Muscle of arm (tissue), 12 donors: ENCODE data around the gene SPECC1L. TPM values are rescaled to one million over a fixed set of nuclear protein-coding genes. Genes with fewer than 3 reads are reported as not detected.
A peak's percentile ranks its signal among the peaks of the same experiment; 100 is the strongest.

ENCODE experiments used
- DNase-seq: peaks from one replicate; pipeline ENCODE4 v3.0.0-alpha.2; 2013
- polyA plus RNA-seq, 12 donors: library from polyadenylated mRNA; unstranded; fragments of 120-200 nt; gene quantifications; one replicate each; pipeline ENCODE4 v1.2.1, GENCODE V29; 2013; ENCODE audit not compliant: insufficient read length in 12 of 12

Gene SPECC1L
- polyA plus RNA-seq, 12 donors = 26.3 to 52.4 (median 29.6) TPM; not detected in 1

DNA sequence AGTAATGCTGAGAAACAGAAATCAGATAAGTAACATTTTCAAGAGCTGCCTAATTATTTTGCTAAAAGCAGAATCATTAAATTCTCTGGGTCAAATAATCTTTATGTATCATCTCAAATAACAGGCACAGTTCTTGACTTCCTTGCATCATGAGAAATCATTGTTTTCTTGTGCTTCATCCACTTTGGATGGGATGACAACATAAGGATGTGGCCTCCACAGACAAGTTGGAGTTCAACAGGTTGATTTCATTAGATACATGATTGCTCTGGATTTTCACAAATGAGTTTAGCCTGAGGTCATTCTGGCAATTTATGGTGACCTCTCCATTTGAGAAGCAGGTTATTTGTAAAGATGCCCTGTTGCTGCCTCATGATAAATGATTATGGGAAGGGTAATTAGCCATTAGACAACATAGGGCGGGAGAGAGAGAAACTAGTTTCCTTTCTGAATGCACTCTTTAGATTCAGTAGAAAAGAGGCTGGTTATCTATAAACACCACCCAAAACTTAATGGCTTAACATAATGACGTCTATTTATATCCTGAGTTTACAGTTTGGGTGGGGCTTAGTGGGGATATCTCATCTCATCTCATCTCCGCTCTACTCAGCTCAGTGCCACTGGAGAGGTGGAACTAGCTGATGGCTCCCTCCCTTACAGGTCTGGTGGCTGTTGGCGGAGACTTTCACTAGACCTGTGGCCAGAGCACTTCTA lies 121.7 kb downstream of the SPECC1L start:
- no peak for DNase-seq

- DNase-seq = no peak
Measured at GRCh38 chr22:24393012-24393559, 122.5 kb downstream of the SPECC1L start.

GRCh38 chr22:24393848-24394247 lies 123.2 kb downstream of the SPECC1L start:
- DNase-seq = no peak

GRCh38 chr22:24394254-24394653 lies 123.6 kb downstream of the SPECC1L start:
- no peak for DNase-seq

DNA sequence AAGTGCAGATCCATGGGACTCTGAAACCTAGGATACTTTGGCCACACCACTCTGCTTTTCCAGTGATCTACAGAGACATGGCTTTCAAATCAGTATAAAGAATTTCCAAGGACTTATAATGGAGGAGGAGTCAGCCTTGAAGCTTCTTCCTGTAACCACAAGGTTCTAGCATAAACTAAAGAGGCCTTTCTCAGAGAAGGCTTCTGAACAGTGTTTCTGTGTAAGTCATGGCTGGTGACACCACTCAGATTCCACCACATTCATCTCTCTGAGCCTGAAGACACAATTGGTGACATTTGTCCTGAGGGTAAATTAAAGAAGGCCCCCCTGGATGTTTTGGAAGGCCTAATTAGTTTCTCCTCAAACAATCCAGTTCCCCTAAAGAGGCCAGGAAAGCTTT lies 127.8 kb downstream of the SPECC1L start:
- DNase-seq = no peak

DNA sequence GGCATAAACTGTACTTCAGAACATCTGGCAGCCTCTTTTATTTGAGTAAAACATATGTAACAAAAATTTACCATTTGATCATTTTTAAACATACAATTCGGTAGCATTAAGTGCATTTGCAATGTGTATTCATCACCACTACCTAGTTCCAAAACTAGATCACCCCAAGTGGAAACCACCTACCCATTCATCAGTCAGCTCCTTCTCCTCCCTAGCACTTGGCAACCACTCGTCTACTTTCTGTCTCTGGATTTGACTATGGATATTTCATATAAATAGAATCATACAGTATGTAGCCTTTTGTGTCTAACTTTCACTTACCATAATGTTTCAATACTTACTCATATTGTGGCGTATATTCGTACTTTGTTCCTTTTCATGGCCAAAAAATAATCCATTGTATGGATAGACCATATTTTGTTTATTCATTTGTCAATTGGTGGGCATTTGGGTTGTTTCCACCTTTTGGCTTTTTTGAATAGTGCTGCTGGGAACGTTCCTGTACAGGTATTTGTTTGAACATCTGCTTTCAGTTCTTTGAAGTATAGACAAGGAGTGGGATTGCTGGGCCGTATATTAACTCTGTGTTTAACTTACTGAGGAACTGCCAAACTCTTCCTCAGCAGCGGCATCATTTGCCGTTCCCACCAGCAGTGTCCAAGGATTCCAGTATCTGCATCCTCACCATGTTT lies 129.5 kb downstream of the SPECC1L start:
- DNase-seq = no peak

GRCh38 chr22:24400726-24401596 lies 130.3 kb downstream of the SPECC1L start:
- DNase-seq = no peak

- DNase-seq = no peak
Measured at GRCh38 chr22:24401931-24402367, 131.3 kb downstream of the SPECC1L start.

GRCh38 chr22:24402460-24403192 lies 132.0 kb downstream of the SPECC1L start:
- peak; percentile 49 for DNase-seq

DNA sequence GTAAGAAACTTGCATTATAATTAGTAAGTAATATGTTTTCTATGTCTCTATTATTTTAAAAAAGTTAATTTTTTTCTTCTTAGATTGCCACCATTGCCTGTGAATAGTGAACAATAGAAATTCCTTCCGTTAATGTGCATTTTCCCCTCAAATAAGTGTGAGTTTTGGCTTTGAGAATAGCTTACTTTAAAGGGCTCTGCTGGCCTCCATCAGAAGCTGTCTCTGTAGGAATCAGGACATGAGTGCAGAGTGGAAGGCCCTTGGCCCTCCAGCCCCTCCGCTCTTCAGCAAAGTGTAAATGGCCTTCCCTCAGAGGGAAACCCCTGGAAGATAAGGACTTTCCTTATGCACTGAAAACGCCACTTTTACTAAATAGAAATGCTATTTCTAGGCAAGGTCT lies 132.7 kb downstream of the SPECC1L start:
- no peak for DNase-seq

GRCh38 chr22:24404561-24405275 lies 134.1 kb downstream of the SPECC1L start:
- no peak for DNase-seq

GRCh38 chr22:24405631-24406321 lies 135.1 kb downstream of the SPECC1L start:
- no peak for DNase-seq

DNA sequence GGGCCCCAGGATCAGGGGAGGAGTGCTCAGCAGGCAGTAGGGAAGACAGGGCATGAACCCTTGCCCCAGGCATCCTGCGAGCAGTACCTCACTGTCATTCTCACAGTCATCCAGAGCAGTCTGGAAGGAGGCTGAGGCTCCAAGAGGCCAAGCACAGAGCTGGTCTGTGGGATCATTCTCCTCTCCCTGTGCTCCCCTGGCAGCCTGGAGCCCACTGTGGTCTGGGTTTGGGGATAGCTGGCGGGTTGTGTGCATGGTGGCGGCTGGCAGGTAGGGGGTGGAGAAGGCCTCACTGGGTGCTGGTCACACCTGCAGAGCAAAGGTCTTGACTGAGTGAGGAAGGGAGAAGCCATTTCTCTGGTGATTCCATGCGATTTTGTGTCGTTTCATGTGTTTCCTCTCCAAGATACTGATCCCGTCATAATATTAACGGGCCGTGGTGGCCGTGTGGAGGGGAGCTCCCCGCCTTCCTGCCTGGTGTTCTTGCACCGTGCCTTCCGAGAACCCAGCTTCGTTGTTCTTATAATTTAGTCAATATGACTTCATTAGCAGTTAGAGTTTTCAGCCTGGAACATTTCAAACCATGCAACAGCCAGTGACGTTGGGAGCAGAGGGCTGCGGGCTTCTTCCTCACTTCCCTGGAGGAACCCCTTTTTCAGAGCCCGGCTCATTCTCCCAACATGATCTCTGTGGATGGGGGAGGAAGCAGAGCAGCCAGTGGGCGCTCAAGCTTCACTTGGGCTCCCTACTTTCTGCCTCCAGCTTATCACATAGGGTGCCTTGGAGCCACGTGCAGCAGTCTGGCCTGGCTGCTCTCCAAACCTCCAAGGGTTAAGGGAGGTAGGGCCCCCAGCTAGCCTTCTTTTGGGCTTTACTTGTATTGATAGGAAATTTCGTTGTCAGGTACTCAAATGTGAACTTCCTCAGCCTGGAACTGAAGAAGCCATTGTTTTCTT lies 136.0 kb downstream of the SPECC1L start:
- no peak for DNase-seq

GRCh38 chr22:24407278-24407665 lies 136.6 kb downstream of the SPECC1L start:
- no peak for DNase-seq

GRCh38 chr22:24407884-24408283 lies 137.3 kb downstream of the SPECC1L start:
- no peak for DNase-seq

GRCh38 chr22:24408630-24409029 lies 138.0 kb downstream of the SPECC1L start:
- no peak for DNase-seq

DNA sequence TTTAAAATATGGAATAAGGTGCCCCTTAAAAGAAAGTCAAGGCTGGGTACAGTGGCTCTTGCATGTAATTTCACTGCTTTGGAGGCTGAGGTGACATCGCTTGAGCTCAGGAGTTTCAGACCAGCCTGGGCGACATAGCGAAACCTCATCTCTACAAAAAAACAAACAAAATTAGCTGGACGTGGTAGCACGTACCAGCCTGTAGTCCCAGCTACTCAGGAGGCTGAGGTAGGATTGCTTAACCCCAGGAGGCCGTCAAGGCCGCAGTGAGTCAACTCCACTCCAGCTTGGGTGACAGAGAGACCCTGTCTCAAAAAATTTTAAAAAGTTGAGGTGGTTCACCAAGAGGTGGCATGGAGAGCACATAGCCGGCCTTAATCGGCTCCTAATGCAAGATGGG lies 139.1 kb downstream of the SPECC1L start:
- no peak for DNase-seq

DNA sequence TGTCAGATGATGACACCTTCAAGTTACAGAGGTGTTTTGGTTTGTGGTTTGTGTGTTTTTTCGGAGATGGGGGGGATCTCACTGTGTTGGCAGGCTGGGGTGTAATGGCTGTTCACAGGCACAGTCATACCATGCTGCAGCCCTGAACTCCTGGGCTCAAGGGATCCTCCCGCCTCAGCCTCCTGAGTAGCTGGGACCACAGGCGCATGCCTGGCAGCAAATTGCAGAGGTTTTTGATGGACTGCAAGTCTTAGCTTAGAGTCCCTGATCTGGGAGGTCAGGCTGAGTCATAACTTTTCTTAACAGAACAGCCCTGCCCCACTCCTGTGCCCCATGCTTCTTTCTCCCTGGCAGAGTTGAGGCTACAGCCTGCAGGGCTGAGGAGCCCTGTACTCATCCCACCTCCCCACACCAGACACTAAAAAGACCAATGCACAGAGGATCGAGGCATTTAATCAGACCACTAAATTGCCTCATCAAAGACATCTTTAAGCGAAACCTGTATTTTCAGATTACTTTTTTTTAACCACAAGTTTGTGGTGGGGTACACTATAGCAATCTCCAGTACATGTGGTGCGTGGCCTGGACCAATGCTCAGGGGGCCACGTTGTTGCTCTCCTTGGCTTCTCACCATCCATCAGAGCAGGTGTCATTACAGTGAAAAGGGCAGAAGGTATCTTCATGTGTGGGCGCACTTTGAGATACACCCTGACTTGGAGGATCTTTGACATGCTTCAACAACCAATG lies 139.7 kb downstream of the SPECC1L start:
- no peak for DNase-seq
